ENCODE measurements around the gene PGGT1B.

The PGGT1B gene

DNA sequence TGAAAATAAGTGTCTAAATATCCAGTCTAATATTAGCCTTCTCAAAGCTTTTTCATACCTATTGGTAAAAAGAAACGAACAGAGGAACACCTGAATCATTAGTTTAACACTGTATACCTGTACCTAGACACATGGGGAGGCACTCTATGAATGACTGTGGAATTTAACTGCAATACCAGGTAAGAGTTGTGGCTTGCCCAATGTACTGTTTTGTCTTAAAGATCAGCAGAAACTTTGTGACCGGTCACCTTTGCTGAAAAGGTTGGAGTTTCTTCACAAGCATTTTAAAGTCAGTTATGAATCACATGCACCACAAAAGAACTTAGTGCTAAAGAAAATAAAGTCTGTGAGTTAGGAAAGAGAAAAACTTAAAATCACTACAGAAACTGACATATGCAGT lies 2.4 kb downstream of the PGGT1B start:
- no peak for DNase-seq

DNA sequence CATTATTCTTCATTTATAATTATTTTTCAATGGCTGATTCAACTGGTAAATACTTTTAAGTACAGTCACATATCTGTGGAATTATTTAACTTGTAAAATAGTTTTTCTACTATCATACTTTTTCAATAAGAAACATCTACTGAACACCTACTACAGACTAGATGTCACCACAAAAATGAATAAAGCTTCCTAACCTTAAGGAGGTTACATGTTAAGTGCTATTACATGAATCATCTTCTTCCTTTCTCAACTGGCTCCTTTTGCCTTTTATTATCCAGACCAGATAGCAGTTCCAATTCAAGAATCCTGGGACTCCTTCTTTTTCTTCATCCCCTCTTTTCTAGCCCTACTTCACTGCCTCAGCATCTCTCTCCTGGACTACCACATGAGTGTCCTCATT lies 4.7 kb downstream of the PGGT1B start:
- no peak for DNase-seq

DNA sequence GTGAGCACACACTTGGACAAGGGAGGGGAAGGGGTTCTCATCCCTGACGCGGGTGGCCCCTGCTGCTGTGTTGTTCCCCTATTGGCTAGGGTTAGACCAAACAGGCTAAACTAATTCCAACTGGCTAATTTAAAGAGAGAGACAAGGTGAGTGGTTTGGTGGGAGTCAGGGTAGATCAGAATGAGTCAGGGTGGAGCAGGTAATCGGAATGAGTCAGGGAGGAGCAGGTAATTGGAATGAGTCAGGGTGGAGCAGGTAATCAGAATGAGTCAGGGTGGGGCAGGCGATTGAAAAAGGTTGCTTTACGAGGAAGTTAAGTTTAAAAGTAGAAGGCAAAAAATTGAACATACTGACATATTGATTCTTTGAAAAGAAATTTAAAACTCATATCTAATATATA lies 13.3 kb downstream of the PGGT1B start:
- peak in 4 of 56 donors; percentile 5 to 17 (median 10) for DNase-seq

DNA sequence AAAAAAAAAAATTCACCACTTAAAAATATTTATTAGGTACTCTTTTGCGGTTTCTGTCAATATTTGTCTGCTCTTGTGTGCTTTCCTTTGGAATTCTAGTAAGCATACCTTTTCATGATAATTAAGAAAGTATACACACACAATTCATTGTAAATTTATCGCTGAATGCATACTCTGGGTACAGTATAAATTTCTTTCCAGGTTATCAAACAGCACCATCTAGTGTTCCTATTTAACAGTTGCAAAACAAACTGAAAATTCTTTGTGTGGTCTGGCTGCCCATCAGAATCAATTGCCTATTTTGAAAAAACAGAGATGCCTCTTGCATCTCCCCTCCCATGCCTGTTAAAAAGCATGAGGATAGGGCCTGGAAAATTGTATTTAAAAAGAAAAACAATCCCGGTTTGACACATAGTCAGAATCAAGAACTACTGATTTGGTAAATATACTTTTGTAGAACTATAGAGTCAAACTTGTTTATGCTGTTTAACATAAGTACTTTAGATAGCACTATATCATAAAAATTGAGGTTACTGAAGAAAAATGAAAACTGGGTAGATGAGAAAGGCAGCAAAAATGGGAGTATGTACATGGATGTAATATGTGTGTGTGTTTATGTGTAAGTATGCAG lies 16.2 kb downstream of the PGGT1B start:
- no peak for DNase-seq

DNA sequence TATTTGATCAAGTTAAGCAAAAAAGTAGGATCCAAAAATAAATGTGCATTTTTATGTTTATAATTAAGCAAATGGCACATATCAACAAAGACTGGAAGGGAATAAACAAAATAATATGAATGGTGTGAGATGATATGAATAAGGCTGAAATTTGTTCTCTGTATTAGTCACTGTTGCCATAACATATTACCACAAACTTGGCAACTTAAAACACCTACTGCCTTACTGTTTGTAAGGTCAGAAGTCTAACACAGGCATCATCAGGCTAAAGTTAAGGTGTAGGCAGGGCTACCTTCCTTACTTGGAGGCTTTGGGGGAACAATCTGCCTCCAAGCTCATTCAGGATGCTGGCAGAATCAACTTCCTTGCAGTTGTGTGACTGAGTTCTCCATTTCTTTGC lies 19.3 kb downstream of the PGGT1B start:
- no peak for DNase-seq

DNA sequence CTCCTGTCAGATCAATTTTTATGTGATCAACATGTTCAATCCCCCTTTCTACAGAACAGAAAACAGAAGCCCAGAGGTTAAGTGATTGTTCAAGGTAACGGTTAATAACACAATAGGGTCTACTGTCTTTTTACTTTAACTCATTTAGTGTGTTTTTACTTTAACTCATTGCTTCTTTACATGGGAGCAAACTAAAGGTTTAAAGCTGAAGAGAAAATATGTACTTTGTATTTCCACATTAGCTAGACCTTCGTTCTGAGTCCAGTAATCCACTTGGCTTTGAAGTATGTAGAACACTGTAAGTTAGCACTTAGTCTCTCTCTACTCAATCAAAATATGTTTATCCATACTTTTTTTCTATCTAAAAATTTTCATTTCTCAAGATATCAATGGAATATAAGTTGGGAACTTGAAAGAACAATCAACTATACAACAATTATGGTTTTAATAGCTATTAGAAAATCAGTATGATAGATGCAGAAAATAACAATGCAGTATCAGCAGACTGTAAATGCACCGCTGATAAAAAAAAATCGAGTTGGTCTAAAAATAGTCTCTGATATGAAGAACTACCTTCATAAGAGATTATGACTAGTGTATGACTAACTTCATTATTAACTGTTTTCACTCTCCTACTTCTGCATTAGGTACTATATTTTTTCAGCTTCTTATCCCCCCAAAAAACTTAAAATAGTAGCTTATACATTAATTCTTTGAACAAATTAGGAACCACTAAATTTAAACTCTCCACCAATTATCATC lies 20.6 kb downstream of the PGGT1B start:
- DNase-seq, result no peak

DNA sequence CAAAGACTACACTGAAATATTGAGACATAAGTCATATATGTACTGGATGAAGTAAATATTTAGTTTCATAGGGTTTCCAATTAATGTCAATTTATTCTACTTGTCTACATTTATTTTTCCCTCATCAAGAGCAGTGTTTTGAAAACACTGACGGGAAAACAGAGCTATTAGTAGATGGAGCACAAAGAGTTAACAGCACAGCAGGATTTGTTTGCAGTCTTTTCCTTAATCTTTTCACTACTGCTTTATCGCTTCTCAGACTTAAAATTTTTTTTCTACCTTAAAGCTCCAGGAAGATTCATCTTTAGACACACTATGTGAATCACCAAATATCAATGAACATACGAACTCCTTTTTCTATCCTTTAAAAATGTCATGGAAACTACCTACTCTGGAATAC lies 25.6 kb downstream of the PGGT1B start:
- DNase-seq, result no peak

DNA sequence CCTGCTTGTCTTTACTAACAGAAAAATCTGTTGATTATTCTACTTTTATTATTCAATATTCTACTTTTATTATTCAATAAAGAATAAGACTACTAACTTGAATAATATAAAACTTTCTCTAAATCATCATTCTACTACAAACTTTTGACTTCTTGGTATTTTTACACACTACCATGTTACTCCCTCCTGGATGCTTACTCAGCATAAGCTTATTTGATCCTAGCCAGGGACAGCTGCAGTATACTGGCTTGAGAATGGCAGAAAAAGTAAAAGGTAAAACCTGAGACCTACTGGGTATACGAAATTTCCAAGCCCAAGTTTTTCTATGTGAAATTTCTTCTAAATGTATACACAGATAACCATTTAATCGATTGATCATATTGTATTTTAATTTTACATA lies 26.1 kb downstream of the PGGT1B start:
- no peak for DNase-seq

DNA sequence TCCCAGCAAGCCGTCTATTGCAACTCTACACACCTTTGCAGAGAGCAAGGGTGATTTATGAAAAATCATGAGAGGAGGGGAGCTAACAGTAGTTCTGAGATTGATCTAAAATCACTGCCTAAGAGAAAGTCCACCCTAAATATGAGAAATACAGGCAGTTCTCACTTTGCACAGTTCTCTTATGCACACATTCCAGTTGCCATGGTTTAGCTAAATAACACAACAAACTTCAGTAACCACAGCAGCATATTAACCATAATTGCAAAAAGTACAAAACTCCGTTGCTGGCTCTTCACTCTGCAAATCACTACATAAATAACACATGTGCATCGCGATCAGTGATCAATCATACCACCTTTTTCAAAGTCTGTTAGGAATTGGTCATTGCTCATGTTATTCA lies 31.1 kb downstream of the PGGT1B start:
- DNase-seq, result no peak

DNA sequence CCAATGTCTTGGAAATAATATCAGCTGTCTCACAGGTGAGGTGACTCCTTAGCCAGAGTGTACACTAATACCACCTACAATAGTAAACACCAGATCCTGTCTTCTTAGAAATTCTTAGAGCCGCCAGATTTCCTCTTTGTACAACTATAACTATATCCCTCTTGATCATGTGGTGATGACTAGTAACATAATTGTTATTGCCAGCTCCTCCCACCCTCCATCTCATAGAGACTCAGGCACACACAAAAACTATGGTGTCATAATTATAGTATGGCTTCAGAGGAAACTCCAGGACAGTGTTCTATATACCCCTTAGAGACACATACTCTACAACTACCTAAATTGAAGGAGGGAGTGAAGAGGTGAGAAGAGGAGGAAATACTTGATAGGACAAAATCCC lies 33.1 kb downstream of the PGGT1B start:
- no peak for DNase-seq

DNA sequence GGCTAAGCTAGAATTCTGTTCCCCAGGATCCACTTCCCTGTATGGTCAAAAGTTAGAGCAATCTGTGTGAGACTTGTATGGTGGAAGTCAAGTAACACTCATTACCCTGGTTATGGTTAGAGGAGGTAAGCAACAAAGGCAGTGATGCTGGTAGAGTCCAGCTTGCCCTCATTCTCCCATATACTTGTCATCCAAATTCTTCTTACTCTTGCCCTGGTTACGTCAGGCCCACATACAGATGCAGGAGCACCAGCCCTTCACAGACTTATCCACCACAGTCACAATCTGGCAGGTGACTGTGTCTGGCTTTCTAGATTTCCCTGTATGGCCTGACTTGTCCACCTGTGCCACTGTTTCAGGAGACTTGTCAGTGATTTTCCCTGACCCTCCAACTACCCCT lies 35.4 kb downstream of the PGGT1B start:
- DNase-seq, result no peak

DNA sequence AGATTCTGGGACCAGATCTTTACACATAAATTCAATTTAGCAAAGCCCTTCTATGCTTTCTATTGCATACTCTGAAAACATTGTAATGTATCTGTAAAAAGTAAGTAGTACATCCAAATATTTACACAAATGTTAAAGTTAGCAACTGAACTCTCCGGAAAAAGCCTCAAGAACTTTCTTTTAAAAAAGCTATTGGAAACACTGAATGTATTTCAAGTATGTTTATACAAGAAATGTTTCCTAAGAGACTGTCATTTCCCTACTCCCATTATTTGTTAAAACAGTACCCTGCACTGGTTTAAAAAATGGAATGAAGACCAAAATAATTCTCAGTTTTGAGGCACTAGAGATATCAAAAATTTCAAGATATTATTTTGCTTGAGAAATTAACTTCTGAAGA lies 48.1 kb downstream of the PGGT1B start:
- no peak for DNase-seq

DNA sequence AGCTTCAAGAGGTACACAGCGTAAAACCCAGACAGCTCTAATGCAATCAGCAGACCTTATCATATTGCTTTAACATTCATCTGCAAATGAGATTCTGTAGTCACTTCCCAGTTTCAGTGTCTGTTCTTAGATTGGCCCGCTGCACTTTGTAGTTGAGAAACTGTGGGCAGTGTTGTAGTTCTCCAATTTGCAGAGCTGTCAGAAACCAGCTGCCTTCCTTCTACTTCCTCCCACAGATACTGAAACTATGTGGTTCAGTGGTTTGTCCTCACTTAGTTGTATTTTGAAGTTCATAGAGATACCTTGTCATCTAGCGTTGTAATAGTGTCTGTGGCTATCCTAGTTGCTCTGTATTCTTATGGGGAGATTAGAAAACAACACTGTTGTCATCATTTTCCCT lies 53.4 kb downstream of the PGGT1B start:
- peak in 5 of 56 donors; percentile 1 to 10 (median 3) for DNase-seq

DNA sequence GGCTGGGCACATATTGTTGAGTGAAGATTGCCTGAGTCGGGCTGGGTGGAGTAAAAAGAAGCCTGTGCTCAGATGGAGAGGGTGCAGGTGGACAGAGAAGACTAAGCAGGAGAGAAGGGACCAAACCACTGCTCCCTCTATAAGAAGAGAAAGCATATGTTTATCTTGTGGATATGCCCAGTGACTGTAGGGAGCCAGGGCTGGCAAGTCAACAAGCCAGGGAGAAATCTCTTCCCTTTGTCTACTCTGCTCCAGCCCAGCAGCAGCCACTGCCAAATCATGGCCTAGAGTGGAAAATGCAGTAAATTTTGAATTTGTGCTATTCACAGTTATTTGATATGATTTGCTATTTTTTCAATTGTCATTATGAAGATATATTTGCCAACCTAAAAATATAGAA lies 59.7 kb downstream of the PGGT1B start:
- no peak for DNase-seq

DNA sequence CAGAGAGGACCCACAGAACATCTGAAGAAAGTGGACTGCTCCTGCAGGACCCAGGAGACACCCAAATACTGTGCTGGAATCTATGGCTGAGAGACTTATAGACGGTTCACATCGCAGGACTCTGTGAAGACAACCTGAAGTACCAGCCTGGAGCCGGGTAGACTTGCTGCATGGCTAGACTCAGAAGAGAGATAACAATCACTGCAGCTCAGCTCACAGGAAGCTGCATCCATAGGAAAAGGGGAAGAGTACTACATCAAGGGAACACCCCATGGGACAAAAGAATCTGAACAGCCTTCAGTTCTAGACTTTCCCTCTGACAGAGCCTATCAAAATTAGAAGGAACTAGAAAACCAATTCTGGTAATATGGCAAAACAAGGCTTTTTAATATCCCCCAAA lies 66.5 kb downstream of the PGGT1B start:
- no peak for DNase-seq

DNA sequence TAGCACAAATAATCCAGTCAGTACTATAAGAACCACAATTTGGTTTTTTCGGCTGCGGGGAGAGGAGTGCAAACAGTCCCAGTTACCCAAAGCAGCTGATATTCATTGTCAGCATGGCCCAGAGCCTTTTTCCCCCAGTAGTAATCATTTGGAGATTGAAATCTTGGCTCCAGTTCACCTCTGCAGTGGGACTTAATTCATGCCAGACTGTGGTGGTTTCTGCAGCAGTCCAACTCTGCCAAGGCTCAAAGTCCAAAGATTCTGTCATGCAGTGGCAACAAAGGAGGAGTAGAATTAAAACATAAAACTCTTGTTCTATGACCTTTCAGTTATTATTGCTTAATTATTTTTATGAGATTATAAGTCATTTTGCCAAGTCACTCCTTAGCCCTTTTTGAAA lies 68.0 kb downstream of the PGGT1B start:
- DNase-seq, result peak in 1 of 56 donors; percentile 19

DNA sequence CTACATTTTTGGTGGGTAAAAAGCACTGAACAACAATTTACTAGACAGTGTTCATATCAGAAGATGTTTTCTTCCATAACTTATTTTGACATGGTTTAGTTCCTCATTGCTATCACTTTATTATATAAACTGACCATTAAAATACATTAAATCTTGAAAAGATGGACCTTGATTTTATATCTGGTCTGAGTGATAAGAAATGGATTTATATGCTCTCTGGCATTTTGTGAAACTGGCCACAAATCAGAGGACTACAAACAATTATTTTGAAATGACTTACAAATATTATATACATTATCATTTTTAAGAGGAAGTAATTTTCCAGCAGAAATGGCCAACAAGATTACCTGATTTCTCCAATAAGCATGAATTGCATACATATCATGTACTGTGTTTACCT lies 69.4 kb downstream of the PGGT1B start:
- no peak for DNase-seq

DNA sequence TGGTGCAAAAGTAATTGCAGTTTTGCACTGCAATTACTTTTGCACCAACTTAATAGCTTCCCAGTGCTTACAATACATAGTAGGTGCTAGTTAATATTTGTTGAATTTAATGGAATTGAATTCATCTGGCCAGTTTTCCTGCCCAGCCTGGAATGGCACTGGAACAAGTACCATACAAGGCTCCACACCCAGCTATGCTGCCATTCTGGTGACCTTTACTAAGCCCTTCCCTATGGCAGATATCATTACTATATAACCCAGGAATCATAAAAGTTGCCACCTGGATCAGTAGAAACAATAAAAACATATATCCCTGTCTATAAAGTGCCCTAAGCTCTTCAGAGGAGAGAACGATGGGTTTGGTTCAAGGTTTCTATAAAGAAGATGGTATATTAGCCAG lies 70.6 kb downstream of the PGGT1B start:
- no peak for DNase-seq

DNA sequence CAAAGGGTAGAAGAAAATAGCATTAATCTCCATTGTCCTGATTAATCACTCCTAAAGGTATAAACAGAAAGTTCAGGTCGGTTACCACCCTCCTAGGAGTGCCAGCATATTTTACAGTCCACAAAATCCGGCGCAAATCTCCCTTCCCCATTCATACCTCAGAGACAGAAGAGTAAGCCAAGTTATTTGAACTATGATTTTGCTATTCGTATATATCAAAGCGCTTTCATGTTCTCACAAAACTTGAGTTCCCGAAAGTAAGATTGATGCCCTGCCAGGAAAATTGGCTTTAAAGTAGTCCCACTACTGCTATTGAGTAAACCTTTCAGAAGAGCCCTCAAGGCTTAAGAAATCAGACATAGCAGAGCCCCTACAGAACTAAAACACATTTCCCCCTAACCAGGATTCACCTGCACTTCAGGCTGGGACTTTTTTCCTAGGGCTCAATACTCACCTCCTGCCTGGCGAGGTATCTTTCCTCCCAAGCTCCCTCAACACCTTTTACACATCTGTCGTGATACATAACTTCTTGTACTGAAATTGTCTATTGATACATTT lies 71.1 kb downstream of the PGGT1B start:
- no peak for DNase-seq

DNA sequence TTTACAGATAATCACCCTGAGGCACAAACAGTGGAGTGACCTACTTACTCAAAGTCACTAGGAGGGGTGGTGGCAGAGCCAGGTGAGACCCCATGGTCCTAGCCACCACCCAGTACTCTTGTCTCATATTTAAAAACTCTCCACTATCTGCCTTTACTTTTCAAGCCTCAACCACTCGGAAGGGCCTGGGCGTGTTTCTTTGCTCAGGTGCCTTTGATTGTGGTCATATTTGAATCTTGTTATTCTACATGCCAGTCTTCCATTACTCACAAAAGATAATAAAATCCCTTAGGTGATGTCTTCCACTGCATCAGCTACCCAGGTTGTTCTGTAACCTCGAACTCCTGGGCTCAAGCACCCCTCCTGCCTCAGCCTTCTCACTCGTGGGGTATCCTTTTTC lies 72.3 kb downstream of the PGGT1B start:
- no peak for DNase-seq

DNA sequence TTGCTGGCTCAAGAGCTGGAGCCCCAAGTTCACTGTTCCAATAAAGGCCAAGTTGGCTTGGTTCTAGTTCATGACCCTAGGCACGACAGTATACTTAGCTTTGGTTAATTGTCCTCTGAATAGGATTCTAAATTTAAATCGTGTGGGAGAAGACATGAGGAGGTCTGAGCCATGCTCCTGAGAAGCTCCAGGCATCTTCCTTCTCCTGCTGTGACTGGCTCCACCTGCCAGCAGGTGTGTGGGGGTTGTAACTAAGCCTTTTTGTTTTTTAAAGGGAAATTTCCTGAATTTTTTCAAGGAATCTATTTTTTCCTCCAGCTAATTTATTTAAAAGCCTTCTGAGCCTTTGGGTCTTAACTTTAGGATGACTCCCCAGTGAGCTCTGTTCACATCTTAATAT lies 72.8 kb downstream of the PGGT1B start:
- DNase-seq, result no peak

DNA sequence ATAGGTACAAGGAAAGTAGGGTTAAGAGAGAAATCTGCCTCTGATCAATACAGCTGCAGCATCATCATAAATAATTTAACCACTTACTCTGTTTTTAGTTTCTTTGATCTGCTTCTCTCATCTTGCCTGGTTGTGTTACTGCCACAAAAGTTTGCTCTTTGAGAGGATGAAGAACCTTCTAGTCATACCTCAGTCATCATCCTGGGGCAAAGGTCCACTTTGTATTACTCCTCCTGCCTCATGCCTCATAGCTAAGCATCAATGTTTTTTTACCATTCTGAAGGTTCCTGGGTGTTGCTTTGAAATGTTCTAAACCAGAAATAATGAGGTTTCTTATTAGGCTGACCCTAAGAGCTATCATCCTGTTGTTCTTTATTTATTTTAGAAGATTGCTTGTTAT lies 75.9 kb downstream of the PGGT1B start:
- DNase-seq, result no peak

DNA sequence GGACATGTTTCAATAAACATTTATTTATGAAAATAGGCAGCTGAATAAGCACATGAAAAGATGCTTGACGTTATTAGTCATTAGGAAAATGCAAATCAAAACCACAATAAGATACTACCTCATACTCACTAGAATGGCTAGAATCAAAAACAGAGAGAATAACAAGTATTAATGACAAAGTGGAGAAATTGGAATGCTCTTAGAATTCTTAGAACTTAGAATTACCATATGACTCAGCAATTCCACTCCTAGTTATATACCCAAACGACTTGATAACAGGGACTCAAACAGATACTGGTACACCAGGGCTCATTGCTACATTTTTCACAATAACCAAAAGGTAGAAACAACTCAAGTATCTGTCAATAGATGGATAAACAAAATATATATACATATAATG lies 77.9 kb downstream of the PGGT1B start:
- no peak for DNase-seq

All from nucleus accumbens (tissue), 56 donors.